ENCODE measurements around the gene ZNF783.
"Not testable (repeated sequence)": the region's sequence is repeated elsewhere in the genome, so short reads cannot be mapped to it uniquely, and the experiment has no call there.

ZNF783 gene

GRCh38 chr7:149241696-149242095 is 20.3 kb upstream of the ZNF783 start:
- TF ChIP-seq, protein P1, sequence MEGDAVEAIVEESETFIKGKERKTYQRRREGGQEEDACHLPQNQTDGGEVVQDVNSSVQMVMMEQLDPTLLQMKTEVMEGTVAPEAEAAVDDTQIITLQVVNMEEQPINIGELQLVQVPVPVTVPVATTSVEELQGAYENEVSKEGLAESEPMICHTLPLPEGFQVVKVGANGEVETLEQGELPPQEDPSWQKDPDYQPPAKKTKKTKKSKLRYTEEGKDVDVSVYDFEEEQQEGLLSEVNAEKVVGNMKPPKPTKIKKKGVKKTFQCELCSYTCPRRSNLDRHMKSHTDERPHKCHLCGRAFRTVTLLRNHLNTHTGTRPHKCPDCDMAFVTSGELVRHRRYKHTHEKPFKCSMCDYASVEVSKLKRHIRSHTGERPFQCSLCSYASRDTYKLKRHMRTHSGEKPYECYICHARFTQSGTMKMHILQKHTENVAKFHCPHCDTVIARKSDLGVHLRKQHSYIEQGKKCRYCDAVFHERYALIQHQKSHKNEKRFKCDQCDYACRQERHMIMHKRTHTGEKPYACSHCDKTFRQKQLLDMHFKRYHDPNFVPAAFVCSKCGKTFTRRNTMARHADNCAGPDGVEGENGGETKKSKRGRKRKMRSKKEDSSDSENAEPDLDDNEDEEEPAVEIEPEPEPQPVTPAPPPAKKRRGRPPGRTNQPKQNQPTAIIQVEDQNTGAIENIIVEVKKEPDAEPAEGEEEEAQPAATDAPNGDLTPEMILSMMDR (IDR thresholded peaks at IDR 0.05; ENCODE audit: extremely low read depth, missing control alignments), result no peak
- no peak for DNase-seq (ENCODE audit: low spot score)

DNA sequence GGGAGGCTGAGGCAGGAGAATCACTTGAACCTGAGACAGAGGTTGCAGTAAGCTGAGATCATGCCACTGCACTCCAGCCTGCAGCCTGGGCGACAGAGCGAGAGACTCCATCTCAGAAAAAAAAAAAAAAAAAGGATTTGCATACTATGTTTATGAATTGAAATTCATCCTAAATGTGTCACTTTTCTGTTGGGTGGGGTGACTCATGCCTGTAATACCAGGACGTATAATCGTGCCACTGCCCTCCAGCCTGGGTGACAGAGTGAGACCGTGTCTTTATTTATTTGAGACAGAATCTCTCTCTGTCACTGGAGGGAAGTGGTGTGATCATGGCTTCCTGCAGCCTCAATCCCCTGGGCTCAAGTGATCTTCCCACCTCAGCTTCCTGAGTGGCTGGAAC is 16.8 kb upstream of the ZNF783 start:
- no peak for DNase-seq (ENCODE audit: low spot score)
- TF ChIP-seq, protein P1 (IDR thresholded peaks at IDR 0.05; ENCODE audit: extremely low read depth, missing control alignments), result no peak

- no peak for DNase-seq (ENCODE audit: low spot score)
- TF ChIP-seq, protein P1 (IDR thresholded peaks at IDR 0.05; ENCODE audit: extremely low read depth, missing control alignments), result no peak
These were observed 16.3 kb upstream of the ZNF783 start for GRCh38 chr7:149245744-149246143.

GRCh38 chr7:149248777-149249176 is 13.2 kb upstream of the ZNF783 start:
- TF ChIP-seq, protein P1 (IDR thresholded peaks at IDR 0.05; ENCODE audit: extremely low read depth, missing control alignments), result no peak
- no peak for DNase-seq (ENCODE audit: low spot score)

DNA sequence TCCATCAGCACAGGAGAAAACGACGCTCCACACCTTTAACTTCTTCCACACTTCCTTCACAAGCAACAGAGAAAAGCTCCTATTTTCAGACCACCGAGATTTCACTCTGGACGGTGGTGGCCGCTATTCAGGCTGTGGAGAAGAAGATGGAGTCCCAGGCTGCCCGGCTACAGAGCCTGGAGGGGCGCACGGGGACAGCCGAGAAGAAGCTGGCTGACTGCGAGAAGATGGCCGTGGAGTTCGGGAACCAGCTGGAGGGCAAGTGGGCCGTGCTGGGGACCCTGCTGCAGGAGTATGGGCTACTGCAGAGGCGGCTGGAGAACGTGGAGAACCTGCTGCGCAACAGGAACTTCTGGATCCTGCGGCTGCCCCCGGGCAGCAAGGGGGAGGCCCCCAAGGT is 11.8 kb upstream of the ZNF783 start:
- DNase-seq (ENCODE audit: low spot score), result not testable (repeated sequence)

GRCh38 chr7:149251518-149251917 is 10.5 kb upstream of the ZNF783 start:
- DNase-seq (ENCODE audit: low spot score), result not testable (repeated sequence)

DNA sequence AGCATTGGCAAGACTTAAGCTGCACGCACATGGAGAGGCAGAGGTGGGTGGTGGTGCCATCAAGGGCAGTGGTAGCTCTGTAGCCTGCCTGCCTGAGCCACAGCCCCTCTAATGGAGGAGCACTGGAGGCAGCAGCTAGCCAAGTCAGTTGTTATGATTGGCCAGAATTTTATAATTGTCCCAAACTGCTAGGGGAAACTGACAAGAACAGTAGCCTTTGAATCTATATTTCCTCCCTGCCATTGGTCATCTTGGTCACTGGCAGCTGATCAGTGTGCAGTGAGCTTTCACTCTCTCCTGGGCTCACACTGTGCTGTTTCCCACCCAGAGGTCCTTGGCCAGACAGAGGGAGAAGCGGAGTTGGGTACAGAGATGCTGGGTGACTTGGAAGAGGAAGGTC is 9.6 kb upstream of the ZNF783 start:
- TF ChIP-seq, protein P1 (IDR thresholded peaks at IDR 0.05; ENCODE audit: extremely low read depth, missing control alignments), result no peak

DNA sequence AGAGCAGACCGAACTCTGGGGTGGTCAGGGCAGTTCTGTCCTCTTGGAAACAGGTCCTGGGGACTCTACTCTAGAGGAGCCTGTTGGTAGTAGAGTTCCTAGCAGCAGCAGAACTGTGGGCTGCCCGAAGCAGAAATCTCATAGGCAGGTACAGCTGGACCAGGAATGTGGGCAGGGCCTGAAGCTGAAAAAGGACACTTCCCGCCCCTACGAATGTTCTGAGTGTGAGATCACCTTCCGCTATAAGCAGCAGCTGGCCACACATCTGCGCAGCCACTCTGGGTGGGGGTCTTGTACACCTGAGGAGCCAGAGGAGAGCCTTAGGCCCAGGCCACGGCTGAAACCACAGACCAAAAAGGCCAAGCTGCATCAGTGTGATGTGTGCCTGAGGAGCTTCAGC is 8.3 kb upstream of the ZNF783 start:
- TF ChIP-seq, protein P1 (IDR thresholded peaks at IDR 0.05; ENCODE audit: extremely low read depth, missing control alignments), result no peak
- no peak for DNase-seq (ENCODE audit: low spot score)

More for the DNA sequence above, 9.6 kb upstream of the ZNF783 start:
- DNase-seq (ENCODE audit: low spot score), result no peak
